H1 (cell line): ENCODE results near the gene ZNF91. TPM values are rescaled to one million over a fixed set of nuclear protein-coding genes. Genes with fewer than 3 reads are reported as not detected.
A peak's percentile ranks its signal among the peaks of the same experiment; 100 is the strongest.

ENCODE experiments used
- CTCF ChIA-PET: fragments of 300-600 bp; sonication (Branson Sonifier 250); formaldehyde crosslinking; loops from one replicate; lab custom pipeline; 2021; ENCODE audit not compliant: partially characterized antibody; lab: Charles Lee
- POLR2A ChIA-PET: fragments of 300-600 bp; sonication (Branson Sonifier 250); formaldehyde crosslinking; loops from one replicate; lab custom pipeline; 2021; ENCODE audit warnings: inconsistent platforms; ENCODE audit not compliant: partially characterized antibody; lab: Charles Lee
- DNase-seq, 2 experiments: peaks; one replicate each; pipeline versions ENCODE4 v3.0.0 to v3.0.0-alpha.2; 2010 to 2022; ENCODE audit warnings: low spot score in 2 of 2, low read depth in 1 of 2, mixed read lengths in 1 of 2
- FAIRE-seq: peaks from 2 replicates; lab custom pipeline; 2011; peaks lifted over from hg19 to GRCh38; lab: Jason Lieb, UNC
- H2AFZ ChIP-seq: 2 replicates; pipeline ENCODE4 v1.8.1; 2012; ENCODE audit warnings: low read length, inconsistent platforms
- H2AK5ac ChIP-seq: 2 replicates; pipeline ENCODE4 v1.6.1; 2013; ENCODE audit warnings: low read depth, low read length
- H2BK120ac ChIP-seq: replicated peaks from 2 replicates; pipeline ENCODE3; 2013; ENCODE audit warnings: low read depth, low read length, inconsistent platforms
- H2BK12ac ChIP-seq: 2 replicates; pipeline ENCODE4 v1.6.1; 2013; ENCODE audit warnings: low read depth, low read length
- H2BK15ac ChIP-seq: 2 replicates; pipeline ENCODE4 v1.6.1; 2013; ENCODE audit warnings: low read length
- H2BK20ac ChIP-seq: 2 replicates; pipeline ENCODE4 v1.6.1; 2013; ENCODE audit warnings: low read length
- H2BK5ac ChIP-seq: 2 replicates; pipeline ENCODE4 v1.6.1; 2013; ENCODE audit warnings: low read depth, low read length
- H3K14ac ChIP-seq: 2 replicates; pipeline ENCODE4 v1.6.1; 2013; ENCODE audit warnings: inconsistent platforms; ENCODE audit not compliant: insufficient read length
- H3K18ac ChIP-seq: 2 replicates; pipeline ENCODE4 v1.6.1; 2013; ENCODE audit warnings: low read length; ENCODE audit errors: extremely low read depth
- H3K23ac ChIP-seq: 2 replicates; pipeline ENCODE4 v1.6.1; 2013; ENCODE audit warnings: inconsistent platforms; ENCODE audit not compliant: insufficient read length
- H3K23me2 ChIP-seq: 2 replicates; pipeline ENCODE4 v1.6.1; 2013; ENCODE audit warnings: low read depth, low read length
- H3K27ac ChIP-seq: 2 replicates; pipeline ENCODE4 v1.6.1; 2011; ENCODE audit warnings: low read depth, low read length, inconsistent platforms
- H3K27me3 ChIP-seq, 4 experiments: replicated peaks in 1 of 4; 1 replicate in 1 of 4; 2 replicates in 3 of 4; pipeline versions ENCODE4 v1.6.1 to v1.8.1; 2011 to 2013; ENCODE audit warnings: low read length in 3 of 4, mild to moderate bottlenecking in 3 of 4, inconsistent platforms in 2 of 4, mixed read lengths in 2 of 4, moderate library complexity in 1 of 4; ENCODE audit not compliant: control insufficient read depth in 3 of 4, insufficient read depth in 3 of 4; ENCODE audit errors: extremely low read depth in 1 of 4
- H3K36me3 ChIP-seq, 4 experiments: 2 replicates each; pipeline versions ENCODE4 v1.6.1 to v1.8.1; 2011 to 2013; ENCODE audit warnings: mild to moderate bottlenecking in 4 of 4, low read length in 3 of 4, moderate library complexity in 2 of 4, control low read depth in 1 of 4, inconsistent platforms in 1 of 4; ENCODE audit not compliant: insufficient read depth in 4 of 4, control insufficient read depth in 2 of 4
- H3K4ac ChIP-seq: replicated peaks from 2 replicates; pipeline ENCODE3; 2013; ENCODE audit warnings: low read length, low read depth, mixed read lengths, inconsistent platforms; ENCODE audit not compliant: insufficient read length
- H3K4me1 ChIP-seq, 4 experiments: replicated peaks in 1 of 4; 1 replicate in 1 of 4; 2 replicates in 3 of 4; pipeline versions ENCODE4 v1.6.1 to v1.8.1; 2011 to 2013; ENCODE audit warnings: low read length in 3 of 4, inconsistent platforms in 2 of 4, mixed read lengths in 1 of 4; ENCODE audit not compliant: insufficient read depth in 4 of 4, control insufficient read depth in 3 of 4
- H3K4me2 ChIP-seq, 2 experiments: 2 replicates each; pipeline versions ENCODE4 v1.6.1 to v1.8.1; 2011 to 2013; ENCODE audit warnings: low read depth in 2 of 2, low read length in 2 of 2, control low read depth in 1 of 2, inconsistent platforms in 1 of 2, mild to moderate bottlenecking in 1 of 2; ENCODE audit not compliant: insufficient read depth in 1 of 2
- H3K4me3 ChIP-seq, 4 experiments: fragments of 200-600, 300-600 bp in 1 of 4; sonication (generic), shearing (Covaris generic), sonication (Bioruptor Twin) in 1 of 4; 2 replicates each; pipeline versions ENCODE4 v1.5.1 to v1.8.1; 2011 to 2016; ENCODE audit warnings: low read length in 4 of 4, low read depth in 3 of 4, control low read depth in 2 of 4, inconsistent platforms in 2 of 4, mild to moderate bottlenecking in 2 of 4, mixed read lengths in 1 of 4, moderate library complexity in 1 of 4; ENCODE audit not compliant: insufficient read depth in 2 of 4; ENCODE audit errors: extremely low read depth in 1 of 4
- H3K56ac ChIP-seq: replicated peaks from 2 replicates; pipeline ENCODE3; 2013; ENCODE audit warnings: low read depth, mild to moderate bottlenecking, mixed read lengths, low read length, inconsistent platforms; ENCODE audit not compliant: insufficient read length
- H3K79me1 ChIP-seq: 2 replicates; pipeline ENCODE4 v1.6.1; 2013; ENCODE audit warnings: low read depth, low read length, control low read depth
- H3K79me2 ChIP-seq, 2 experiments: 2 replicates each; pipeline versions ENCODE4 v1.6.1 to v1.8.1; 2012 to 2013; ENCODE audit warnings: low read length in 2 of 2, mild to moderate bottlenecking in 2 of 2, inconsistent platforms in 1 of 2; ENCODE audit not compliant: insufficient read depth in 2 of 2, control insufficient read depth in 1 of 2
- H3K9ac ChIP-seq, 4 experiments: replicated peaks in 1 of 4; 1 replicate in 1 of 4; 2 replicates in 3 of 4; pipeline versions ENCODE4 v1.6.1 to v1.8.1; 2011 to 2013; ENCODE audit warnings: low read depth in 3 of 4, low read length in 3 of 4, control low read depth in 2 of 4, mild to moderate bottlenecking in 2 of 4, moderate library complexity in 2 of 4, inconsistent platforms in 1 of 4; ENCODE audit errors: extremely low read depth in 1 of 4
- H3K9me3 ChIP-seq, 2 experiments: 2 replicates each; pipeline versions ENCODE4 v1.6.1 to v1.8.1; 2012 to 2013; ENCODE audit warnings: mild to moderate bottlenecking in 2 of 2, moderate library complexity in 2 of 2, control low read depth in 1 of 2, inconsistent platforms in 1 of 2, low read depth in 1 of 2, low read length in 1 of 2, mixed read lengths in 1 of 2; ENCODE audit not compliant: insufficient read depth in 2 of 2
- H4K20me1 ChIP-seq, 2 experiments: replicated peaks in 1 of 2; 2 replicates each; pipeline versions ENCODE3 to v1.8.1; 2011 to 2013; ENCODE audit warnings: inconsistent platforms in 2 of 2, low read length in 2 of 2, mild to moderate bottlenecking in 1 of 2; ENCODE audit not compliant: insufficient read depth in 2 of 2, control insufficient read depth in 1 of 2
- H4K5ac ChIP-seq: 2 replicates; pipeline ENCODE4 v1.6.1; 2013; ENCODE audit warnings: low read length, low read depth, mixed read lengths, inconsistent platforms; ENCODE audit not compliant: insufficient read length
- H4K8ac ChIP-seq: 2 replicates; pipeline ENCODE4 v1.8.0; 2013; ENCODE audit warnings: mild to moderate bottlenecking, moderate library complexity, low read length, inconsistent platforms; ENCODE audit not compliant: insufficient read depth; ENCODE audit errors: extremely low read depth
- H4K91ac ChIP-seq: replicated peaks from 2 replicates; pipeline ENCODE3; 2013; ENCODE audit warnings: low read length, mixed read lengths, inconsistent platforms; ENCODE audit not compliant: insufficient read length
- CTCF ChIP-seq, 3 experiments: IDR thresholded peaks; 1 replicate in 2 of 3; 2 replicates in 1 of 3; pipeline versions ENCODE4 v1.5.1 to v1.6.1; 2011; ENCODE audit warnings: low read length in 3 of 3, mild to moderate bottlenecking in 3 of 3, inconsistent platforms in 2 of 3, low read depth in 1 of 3, moderate library complexity in 1 of 3; ENCODE audit not compliant: insufficient read depth in 1 of 3; ENCODE audit errors: control extremely low read depth in 1 of 3
- HDAC6 ChIP-seq: IDR thresholded peaks from one replicate; pipeline ENCODE4 v1.7.1; 2012; ENCODE audit warnings: low read depth, mild to moderate bottlenecking, inconsistent platforms, low read length, moderate library complexity
- RAD21 ChIP-seq, 2 experiments: IDR thresholded peaks in 1 of 2; conservative IDR thresholded peaks in 1 of 2; 2 replicates each; pipeline ENCODE4 v1.6.1; 2011; ENCODE audit warnings: low read depth in 2 of 2, low read length in 2 of 2, improper control_type of control experiment in 1 of 2, inconsistent platforms in 1 of 2, mild to moderate bottlenecking in 1 of 2, moderate library complexity in 1 of 2
- WGBS, 2 experiments: shearing (Covaris generic) in 1 of 2; methylation state at CpG; one replicate each; pipeline versions ENCODE4 v1.1.6 to v1.1.7; 2013 to 2015; ENCODE audit warnings: low lambda C conversion rate in 2 of 2, mixed read lengths in 2 of 2, inconsistent platforms in 1 of 2, low coverage in 1 of 2, missing lambda C conversion rate in 1 of 2; ENCODE audit not compliant: insufficient replicate concordance in 2 of 2, insufficient coverage in 1 of 2, insufficient read length in 1 of 2; ENCODE audit errors: extremely low coverage in 1 of 2, missing lambda C conversion rate in 1 of 2; 5-methylcytosine and 5-hydroxymethylcytosine counted together
- polyA plus RNA-seq, 7 experiments: library from polyadenylated mRNA; depleted of rRNA in 3 of 7; stranded (reverse) in 5 of 7; unstranded in 2 of 7; fragments of >200 nt in 5 of 7; fragments of 200-250 nt in 2 of 7; gene quantifications; 1 replicate in 5 of 7; 2 replicates in 1 of 7; 4 replicates in 1 of 7; pipeline versions ENCODE4 v1.2.1 to v1.2.3, GENCODE V29; 2011 to 2013; ENCODE audit warnings: missing spikeins in 2 of 7, mixed read lengths in 2 of 7
- total RNA-seq: library from RNA; stranded (reverse); fragmentation: NEBNext Ultra II Directional; extraction: Animal tissue kit (Norgen Biotek cat#: 25700); gene quantifications from 2 replicates; pipeline ENCODE4 v1.2.1, GENCODE V29; 2021

The ZNF91 gene
- total and polyA plus RNA-seq, 2 of the 8 experiments (the other 6 are each of a cell fraction or from before 2014, with no cell fraction given) = 16.5 to 35.1 TPM

GRCh38 chr19:23440791-23441190 is 45.5 kb upstream of the ZNF91 start:
- Histone ChIP-seq H3K23me2 (peaks cover 2% of the 10 kb centered on the region; the same call in 1 of the 2 replicates), H3K4me3 (no peak overlapping the region), H3K18ac (no peak overlapping the region), H3K9ac (no peak overlapping the region), H3K27me3 (no peaks in the 10 kb centered on the region), H2BK120ac (no peak overlapping the region), H3K9me3 (peaks cover 46 to 63% of the 10 kb centered on the region in 2 experiments), H3K4me1 (no peaks in the 10 kb centered on the region), H3K79me2 (no peaks in the 10 kb centered on the region), H4K8ac (no peak overlapping the region), H2BK20ac (no peak overlapping the region), H4K91ac (no peak overlapping the region), H3K4ac (no peak overlapping the region), H2BK5ac (no peak overlapping the region), H2BK15ac (no peak overlapping the region), H3K36me3 (no peaks in the 10 kb centered on the region), H3K14ac (no peak overlapping the region), H4K20me1 (no peaks in the 10 kb centered on the region), H3K4me2 (no peak overlapping the region), H3K79me1 (no peaks in the 10 kb centered on the region), H3K23ac (no peak overlapping the region), H2AFZ (no peak overlapping the region), H4K5ac (no peak overlapping the region), H3K27ac (no peak overlapping the region), H3K56ac (no peak overlapping the region), H2BK12ac (no peak overlapping the region), H2AK5ac (no peak overlapping the region)
- ChIA-PET CTCF (interaction anchor here (0.7 to 2.0 kb wide), 12 partner anchors 9 to 415 kb away, joined by 3 to 7 read pairs (median 4); no protein-coding TSS in a partner anchor), POLR2A (no interaction called here)
- peak; percentile 39 to 45 for TF ChIP-seq RAD21 (IDR thresholded peaks at IDR 0.05 in 1 of 2, conservative IDR thresholded peaks at IDR 0.05 in 1 of 2; ENCODE audit: low read depth in 2 of 2, low read length in 2 of 2)
- no peak for TF ChIP-seq HDAC6
- peak; percentile 39 to 70 (median 67); a peak in 3 of 4 replicates for TF ChIP-seq CTCF (IDR thresholded peaks at IDR 0.05; ENCODE audit: control extremely low read depth in 1 of 3, insufficient read depth in 1 of 3, low read depth in 1 of 3, low read length in 3 of 3)
- FAIRE-seq (no peak), DNase-seq (peak in 1 of 2 experiments; percentile 68)
- WGBS, 2 experiments = 65% methylated on average over 9 of the region's 9 CpGs; no CpG with 5 or more reads in 1 of the 2 experiments
